Neural cell (in vitro differentiated cells): ENCODE measurements around the gene IP6K2. TPM values are rescaled to one million over a fixed set of nuclear protein-coding genes. Genes with fewer than 3 reads are reported as not detected.
A peak's percentile ranks its signal among the peaks of the same experiment; 100 is the strongest.

Experiments
- H2AFZ ChIP-seq: fragments of 200-600, 300-800 bp; sonication (generic), shearing (Covaris generic); 2 replicates; pipeline ENCODE4 v1.6.0; 2014; ENCODE audit warnings: low read depth, mild to moderate bottlenecking, antibody characterized with exemption, low read length, moderate library complexity
- H3F3A ChIP-seq: fragments of 200-600 bp; shearing (Covaris generic); 2 replicates; pipeline ENCODE4 v1.6.1; 2016; ENCODE audit warnings: mild to moderate bottlenecking, moderate library complexity, mixed read lengths, antibody characterized with exemption, low read length; ENCODE audit not compliant: insufficient read depth, poor library complexity, severe bottlenecking
- H3K27ac ChIP-seq: fragments of 200-600, 300-800 bp; sonication (generic), shearing (Covaris generic); 2 replicates; pipeline ENCODE4 v1.5.1; 2014; ENCODE audit warnings: mild to moderate bottlenecking, low read length, moderate library complexity
- H3K27me3 ChIP-seq: fragments of 300-800, 200-600 bp; sonication (generic), shearing (Covaris generic); 2 replicates; pipeline ENCODE4 v1.6.0; 2014; ENCODE audit warnings: mild to moderate bottlenecking, low read depth, low read length, moderate library complexity; ENCODE audit not compliant: insufficient read depth
- H3K36me3 ChIP-seq: fragments of 300-800, 200-600 bp; sonication (generic), shearing (Covaris generic); 2 replicates; pipeline ENCODE4 v1.5.1; 2014; ENCODE audit warnings: mild to moderate bottlenecking, antibody characterized with exemption, low read length, moderate library complexity; ENCODE audit not compliant: insufficient read depth
- H3K4me2 ChIP-seq: fragments of 300-800, 200-600 bp; sonication (generic), shearing (Covaris generic); 2 replicates; pipeline ENCODE4 v1.6.0; 2014; ENCODE audit warnings: mild to moderate bottlenecking, low read length
- H3K4me3 ChIP-seq: fragments of 300-800, 200-600 bp; sonication (generic), shearing (Covaris generic); 2 replicates; pipeline ENCODE4 v1.5.1; 2014; ENCODE audit warnings: mild to moderate bottlenecking, low read length, moderate library complexity
- H3K79me2 ChIP-seq: fragments of 200-600 bp; shearing (Covaris generic); replicated peaks from 2 replicates; pipeline ENCODE4 v1.6.0; 2014; ENCODE audit warnings: mild to moderate bottlenecking, low read length, moderate library complexity; ENCODE audit not compliant: insufficient read depth
- H3K9ac ChIP-seq: fragments of 300-800, 200-600 bp; sonication (generic), shearing (Covaris generic); 2 replicates; pipeline ENCODE4 v1.6.1; 2016; ENCODE audit warnings: mild to moderate bottlenecking, low read length, mixed read lengths
- H3K9me2 ChIP-seq: fragments of 200-600 bp; shearing (Covaris generic); 2 replicates; pipeline ENCODE4 v1.6.1; 2016; ENCODE audit warnings: mild to moderate bottlenecking, low read length, mixed read lengths; ENCODE audit not compliant: insufficient read depth
- H3K9me3 ChIP-seq: fragments of 200-600, 300-800 bp; sonication (generic), shearing (Covaris generic); 2 replicates; pipeline ENCODE4 v1.6.1; 2016; ENCODE audit warnings: mild to moderate bottlenecking, mixed run types, low read length, moderate library complexity, mixed read lengths
- H4K20me1 ChIP-seq: fragments of 200-600 bp; shearing (Covaris generic); 2 replicates; pipeline ENCODE4 v1.6.1; 2016; ENCODE audit warnings: mild to moderate bottlenecking, mixed run types; ENCODE audit not compliant: insufficient read depth
- EP300 ChIP-seq: fragments of 450-650 bp; conservative IDR thresholded peaks from 2 replicates; pipeline ENCODE4 v1.6.1; 2014; ENCODE audit warnings: antibody characterized with exemption, mild to moderate bottlenecking, moderate library complexity; ENCODE audit not compliant: poor library complexity, severe bottlenecking
- EZH2 ChIP-seq: fragments of 200-600, 300-800 bp; shearing (Covaris generic), sonication (generic); IDR thresholded peaks from 2 replicates; pipeline ENCODE4 v1.6.1; 2014; ENCODE audit warnings: antibody characterized with exemption, low read length, borderline replicate concordance, mild to moderate bottlenecking; ENCODE audit not compliant: insufficient read depth, poor library complexity, severe bottlenecking
- MXI1 ChIP-seq: fragments of 450-650 bp; conservative IDR thresholded peaks from 2 replicates; pipeline ENCODE4 v1.6.1; 2014; ENCODE audit warnings: antibody characterized with exemption, mild to moderate bottlenecking; ENCODE audit not compliant: poor library complexity, severe bottlenecking
- POLR2AphosphoS5 ChIP-seq: IDR thresholded peaks from 2 replicates; pipeline ENCODE4 v1.6.1; 2012
- RAD21 ChIP-seq: fragments of 450-650 bp; conservative IDR thresholded peaks from 2 replicates; pipeline ENCODE4 v1.6.1; 2014; ENCODE audit warnings: antibody characterized with exemption, mild to moderate bottlenecking, moderate library complexity
- REST ChIP-seq: IDR thresholded peaks from 2 replicates; pipeline ENCODE4 v1.6.1; 2012; ENCODE audit warnings: borderline replicate concordance
- SMC3 ChIP-seq: fragments of 450-650 bp; conservative IDR thresholded peaks from 2 replicates; pipeline ENCODE4 v1.6.1; 2014; ENCODE audit warnings: antibody characterized with exemption, mild to moderate bottlenecking, moderate library complexity; ENCODE audit not compliant: poor library complexity
- TAF1 ChIP-seq: IDR thresholded peaks from 2 replicates; pipeline ENCODE4 v1.6.1; 2012; ENCODE audit warnings: low read depth
- polyA plus RNA-seq: library from polyadenylated mRNA; depleted of rRNA; stranded (reverse); fragments of >200 nt; gene quantifications from 2 replicates; pipeline ENCODE4 v1.2.3, GENCODE V29; 2014
- TF ChIP-seq, protein P1 (sequence below): fragments of 450-650 bp; IDR thresholded peaks from 2 replicates; pipeline ENCODE4 v1.5.1; 2014; ENCODE audit warnings: antibody characterized with exemption, mild to moderate bottlenecking, moderate library complexity; ENCODE audit not compliant: poor library complexity, severe bottlenecking

The IP6K2 gene
- polyA plus RNA-seq, 1 donor from 2014 or later: 480 TPM

GRCh38 chr3:48661501-48662144, 55.4 kb downstream of the IP6K2 start:
- Histone ChIP-seq H3K9ac (peak overlapping the region; percentile 92), H3K27ac (peak overlapping the region; percentile 95), H3K36me3 (peaks cover 45% of the 10 kb centered on the region), H3F3A (no peaks in the 10 kb centered on the region), H3K27me3 (no peaks in the 10 kb centered on the region), H3K4me2 (peak overlapping the region; percentile 70), H3K4me3 (peak overlapping the region; percentile 73), H2AFZ (no peak overlapping the region), H3K9me3 (peaks cover 34% of the 10 kb centered on the region), H3K79me2 (peaks cover 34% of the 10 kb centered on the region), H3K9me2 (no peaks in the 10 kb centered on the region), H4K20me1 (no peaks in the 10 kb centered on the region)
- TF ChIP-seq MXI1 (no peak), EP300 (no peak), TAF1 (peak; percentile 39), REST (peak; percentile 98)

GRCh38 chr3:48660800-48661400, 56.1 kb downstream of the IP6K2 start:
- Histone ChIP-seq H3K9me3 (peaks cover 37% of the 10 kb centered on the region), H3K27me3 (no peaks in the 10 kb centered on the region), H4K20me1 (no peaks in the 10 kb centered on the region), H3F3A (no peaks in the 10 kb centered on the region), H3K27ac (no peak overlapping the region), H3K4me3 (peak overlapping the region; percentile 73), H3K9ac (no peak overlapping the region), H3K79me2 (peaks cover 36% of the 10 kb centered on the region), H2AFZ (no peak overlapping the region), H3K4me2 (no peak overlapping the region), H3K9me2 (no peaks in the 10 kb centered on the region), H3K36me3 (peaks cover 49% of the 10 kb centered on the region)
- TF ChIP-seq, protein P1, sequence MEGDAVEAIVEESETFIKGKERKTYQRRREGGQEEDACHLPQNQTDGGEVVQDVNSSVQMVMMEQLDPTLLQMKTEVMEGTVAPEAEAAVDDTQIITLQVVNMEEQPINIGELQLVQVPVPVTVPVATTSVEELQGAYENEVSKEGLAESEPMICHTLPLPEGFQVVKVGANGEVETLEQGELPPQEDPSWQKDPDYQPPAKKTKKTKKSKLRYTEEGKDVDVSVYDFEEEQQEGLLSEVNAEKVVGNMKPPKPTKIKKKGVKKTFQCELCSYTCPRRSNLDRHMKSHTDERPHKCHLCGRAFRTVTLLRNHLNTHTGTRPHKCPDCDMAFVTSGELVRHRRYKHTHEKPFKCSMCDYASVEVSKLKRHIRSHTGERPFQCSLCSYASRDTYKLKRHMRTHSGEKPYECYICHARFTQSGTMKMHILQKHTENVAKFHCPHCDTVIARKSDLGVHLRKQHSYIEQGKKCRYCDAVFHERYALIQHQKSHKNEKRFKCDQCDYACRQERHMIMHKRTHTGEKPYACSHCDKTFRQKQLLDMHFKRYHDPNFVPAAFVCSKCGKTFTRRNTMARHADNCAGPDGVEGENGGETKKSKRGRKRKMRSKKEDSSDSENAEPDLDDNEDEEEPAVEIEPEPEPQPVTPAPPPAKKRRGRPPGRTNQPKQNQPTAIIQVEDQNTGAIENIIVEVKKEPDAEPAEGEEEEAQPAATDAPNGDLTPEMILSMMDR: no peak
- TF ChIP-seq MXI1 (no peak), EP300 (no peak), REST (no peak), RAD21 (no peak), POLR2AphosphoS5 (no peak), SMC3 (no peak), EZH2 (no peak), TAF1 (no peak)
